ENCODE results near the gene HIC2. TPM values are rescaled to one million over a fixed set of nuclear protein-coding genes. Genes with fewer than 3 reads are reported as not detected.
"Not testable (repeated sequence)": the region's sequence is repeated elsewhere in the genome, so short reads cannot be mapped to it uniquely, and the experiment has no call there.

HIC2 gene
- polyA plus RNA-seq, 5 donors, result 5.6 to 8.4 (median 6.7) TPM

DNA sequence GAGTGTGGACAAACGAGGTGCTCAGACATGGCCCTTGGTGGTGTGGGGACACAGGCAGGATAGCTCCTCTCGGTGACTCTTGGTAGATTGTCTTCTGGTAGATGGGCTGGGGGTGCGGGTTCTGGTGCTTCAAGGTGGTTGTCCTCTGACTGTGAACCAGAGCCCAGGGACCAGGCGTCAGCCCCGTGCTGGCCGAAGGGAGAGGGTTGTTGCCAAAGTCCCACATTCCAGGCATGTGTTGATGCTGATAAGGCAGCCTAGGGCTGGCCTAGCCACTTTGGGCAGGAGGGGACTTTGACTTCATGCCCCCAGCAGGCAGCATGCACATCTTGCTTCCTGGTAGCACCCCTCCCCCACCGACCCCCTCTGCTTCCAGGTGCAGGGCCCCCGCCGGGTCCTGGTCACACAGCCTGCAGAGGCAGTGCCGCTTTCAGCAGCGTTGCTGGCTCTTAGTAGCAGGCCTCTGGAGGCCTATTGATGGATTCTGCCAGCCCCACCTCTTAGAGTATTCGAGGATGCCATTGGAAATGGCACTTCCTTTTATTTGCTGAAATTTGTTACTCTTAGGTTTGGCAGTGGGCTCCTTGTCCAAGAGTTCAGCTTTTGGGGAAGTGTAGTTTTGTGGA is 7.0 kb downstream of the HIC2 start:
- not testable (repeated sequence) for DNase-seq

DNA sequence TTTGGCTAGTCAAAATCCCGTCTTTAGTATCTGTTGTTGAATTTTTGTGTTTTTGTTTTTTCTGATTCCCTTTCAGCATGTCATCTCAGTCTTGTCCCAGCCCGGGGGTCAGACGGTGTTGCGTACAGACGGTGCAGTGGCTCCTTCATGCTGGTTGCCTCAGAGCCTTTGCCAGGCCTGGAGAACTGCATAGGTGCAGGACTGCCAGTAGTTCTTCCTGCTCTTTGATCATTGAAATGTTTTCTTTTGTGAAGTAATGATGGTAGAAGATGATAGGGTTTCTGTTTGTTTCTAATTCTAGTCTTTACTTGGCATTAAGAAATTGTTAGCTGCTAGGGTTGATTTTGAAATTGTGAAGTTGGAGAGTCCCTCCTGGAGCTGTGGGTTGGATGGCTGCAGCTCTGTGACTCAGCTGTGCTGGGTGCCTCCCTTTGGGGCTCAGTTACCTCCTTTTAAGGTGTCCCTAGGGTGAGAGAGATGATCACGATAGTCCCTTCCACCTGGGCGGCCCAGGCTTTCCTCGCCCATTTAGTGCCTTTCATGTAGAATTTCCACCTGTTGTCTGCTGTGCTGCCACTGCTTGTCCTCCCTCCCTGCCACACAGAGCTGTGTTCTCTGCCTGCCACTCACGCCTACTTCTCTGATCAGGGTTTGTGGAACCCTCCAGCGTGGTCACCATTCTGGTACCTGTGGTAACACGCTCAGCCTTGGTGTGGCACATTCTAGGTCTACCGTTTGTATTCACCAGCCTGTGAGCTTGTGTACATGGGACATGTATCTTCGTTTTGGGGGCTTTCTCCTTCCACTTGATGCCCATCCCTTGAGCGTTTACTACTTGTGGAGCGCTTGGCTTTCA is 17.4 kb downstream of the HIC2 start:
- DNase-seq, result not testable (repeated sequence)

DNA sequence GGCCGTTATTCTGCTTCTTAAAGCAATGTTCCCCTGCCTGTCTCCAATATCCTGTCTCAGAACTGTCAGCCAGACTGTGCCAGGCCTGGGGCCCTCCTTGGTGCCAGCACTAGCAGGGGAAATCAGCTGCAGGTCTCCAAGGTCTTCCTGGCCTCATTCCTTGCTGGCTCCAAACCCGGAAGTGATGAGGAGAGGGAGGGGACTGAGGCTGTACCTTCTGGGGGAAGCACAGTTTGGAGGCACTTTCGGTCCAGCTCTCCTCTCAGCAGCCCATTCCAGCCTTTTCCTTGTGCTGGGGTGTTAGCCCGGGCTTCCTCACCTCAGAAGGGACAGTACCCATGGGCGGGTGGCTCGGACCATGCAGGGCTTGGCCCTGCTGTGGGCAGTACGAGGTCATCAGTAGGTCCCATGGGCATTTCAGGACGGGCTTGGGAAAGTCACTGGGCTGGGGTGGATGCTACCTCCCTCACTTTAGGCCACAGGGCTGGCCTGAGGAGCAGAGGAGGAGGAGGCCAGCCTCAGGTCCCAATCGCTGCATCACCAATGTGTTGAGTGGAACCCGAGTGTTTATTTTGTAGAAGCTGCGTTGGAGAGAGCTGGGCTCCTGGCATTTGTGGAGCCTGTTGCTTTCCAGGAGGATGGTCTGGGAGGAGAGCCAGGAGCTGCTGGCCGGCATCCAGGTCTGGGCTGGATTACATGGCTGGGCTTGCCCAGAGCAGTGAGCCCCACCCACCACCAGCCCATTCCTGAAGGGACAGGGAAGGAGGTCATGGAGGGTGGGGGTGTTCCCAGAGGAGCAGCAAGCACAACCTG is 19.0 kb downstream of the HIC2 start:
- DNase-seq, result not testable (repeated sequence)

DNA sequence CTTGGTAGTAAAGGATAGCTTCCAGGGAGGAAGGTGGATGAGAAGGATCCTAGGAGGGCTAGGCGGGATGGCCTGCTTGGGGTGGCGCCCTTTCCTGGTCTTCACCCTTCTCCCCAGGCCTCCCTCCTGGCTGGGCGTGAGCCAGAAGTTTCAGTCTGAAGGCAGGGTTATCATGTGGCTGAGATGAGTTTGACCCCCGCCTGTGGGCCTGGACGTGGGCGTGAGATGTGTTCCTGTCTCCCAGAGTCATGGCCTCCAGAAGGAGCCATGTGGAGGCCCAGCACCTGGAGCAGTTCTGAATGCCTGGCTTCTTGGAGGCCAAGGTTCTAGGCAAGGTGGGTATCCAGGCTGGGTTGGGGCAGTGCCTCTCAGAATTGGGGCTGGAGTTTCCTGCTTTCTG is 20.8 kb downstream of the HIC2 start:
- DNase-seq, result not testable (repeated sequence)

DNA sequence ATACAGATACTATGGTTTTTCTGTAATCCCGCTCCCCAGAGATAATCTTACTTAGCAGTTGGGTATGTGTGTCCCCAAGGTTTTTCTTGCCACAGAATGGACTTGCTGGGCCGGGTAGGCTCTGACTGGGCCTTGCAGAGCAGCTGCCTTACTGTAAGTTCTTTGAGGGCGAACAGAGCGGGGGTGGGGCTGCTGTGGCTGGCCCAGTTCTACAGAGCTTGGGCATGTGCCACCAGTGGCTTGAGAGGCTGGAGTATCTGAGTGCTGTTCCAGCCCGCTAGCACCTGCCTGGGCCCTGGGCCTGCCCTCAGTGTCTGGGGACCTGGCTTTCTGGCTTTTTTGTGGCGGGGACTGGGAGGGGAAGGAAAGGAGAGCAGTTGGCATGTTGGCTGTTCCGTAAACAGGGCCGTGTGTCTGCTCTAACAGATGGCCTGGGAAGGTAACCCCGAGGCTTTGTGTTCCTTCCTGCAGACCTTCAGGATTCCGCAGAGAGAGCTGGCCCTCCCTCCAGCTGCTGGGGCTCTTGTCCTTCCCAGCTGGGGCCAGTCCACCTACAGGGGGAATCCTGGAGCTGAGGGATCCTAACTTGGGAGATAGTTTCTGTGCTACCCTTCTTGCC is 23.0 kb downstream of the HIC2 start:
- not testable (repeated sequence) for DNase-seq

DNA sequence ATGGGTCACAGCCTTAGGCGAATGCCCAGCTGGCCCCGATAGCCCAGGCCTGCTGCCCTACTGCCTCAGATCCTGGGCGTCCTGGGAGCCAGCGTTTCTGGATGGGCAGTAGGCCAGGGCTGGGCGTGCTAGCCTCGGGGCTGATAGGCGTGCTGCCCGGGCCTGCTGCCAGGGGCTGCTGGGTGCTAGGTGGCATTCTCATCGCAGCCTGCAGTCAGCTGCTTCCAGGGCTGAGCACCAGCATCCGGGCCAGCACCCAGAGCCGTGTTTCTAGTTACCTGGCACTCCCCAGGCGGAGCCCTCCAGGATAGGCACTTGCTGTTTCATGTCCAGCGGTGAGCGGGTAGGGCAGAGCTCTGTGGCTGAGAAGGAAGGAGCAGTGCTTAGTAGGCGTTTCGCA is 23.5 kb downstream of the HIC2 start:
- DNase-seq, result not testable (repeated sequence)

DNA sequence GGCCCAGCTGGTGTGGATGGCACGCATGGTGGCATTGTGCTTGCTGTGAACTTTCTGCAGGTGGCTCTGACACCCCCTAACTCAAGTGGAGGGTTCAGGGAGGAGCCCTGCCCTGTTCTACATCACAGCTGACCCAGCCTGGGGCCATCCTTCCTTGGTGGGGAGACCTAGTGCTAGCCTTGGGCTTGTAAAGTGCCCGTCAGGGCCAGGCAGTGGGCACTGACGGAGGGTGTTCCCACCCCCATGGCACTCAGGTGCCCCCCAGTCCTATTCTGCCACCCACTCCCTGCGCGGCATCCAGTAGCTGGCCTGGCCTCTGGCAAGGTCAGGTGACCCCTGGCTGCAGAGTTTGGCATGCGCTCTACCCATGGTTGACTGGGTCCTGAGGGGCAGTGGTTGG is 24.0 kb downstream of the HIC2 start:
- not testable (repeated sequence) for DNase-seq

DNA sequence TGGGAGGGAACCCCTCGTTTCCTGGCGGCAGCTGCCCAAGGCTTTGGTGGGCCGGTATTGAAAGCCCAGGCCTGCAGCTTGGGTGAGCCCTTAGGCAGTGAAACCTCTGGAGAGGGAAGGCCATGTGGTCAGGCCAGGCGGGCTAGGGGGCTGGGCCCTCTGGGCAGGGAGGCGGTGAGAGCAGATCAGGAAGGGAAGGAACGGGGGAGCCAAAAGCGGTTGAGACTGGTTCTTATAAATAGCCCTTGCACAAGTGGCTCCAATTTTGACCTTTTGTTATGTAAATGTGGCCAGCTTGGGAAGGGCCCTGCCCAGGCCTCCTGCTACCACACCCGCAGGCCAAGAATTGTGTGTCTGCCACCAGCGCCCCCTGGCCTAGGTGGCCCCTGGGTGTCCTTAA is 25.0 kb downstream of the HIC2 start:
- DNase-seq, result not testable (repeated sequence)

DNA sequence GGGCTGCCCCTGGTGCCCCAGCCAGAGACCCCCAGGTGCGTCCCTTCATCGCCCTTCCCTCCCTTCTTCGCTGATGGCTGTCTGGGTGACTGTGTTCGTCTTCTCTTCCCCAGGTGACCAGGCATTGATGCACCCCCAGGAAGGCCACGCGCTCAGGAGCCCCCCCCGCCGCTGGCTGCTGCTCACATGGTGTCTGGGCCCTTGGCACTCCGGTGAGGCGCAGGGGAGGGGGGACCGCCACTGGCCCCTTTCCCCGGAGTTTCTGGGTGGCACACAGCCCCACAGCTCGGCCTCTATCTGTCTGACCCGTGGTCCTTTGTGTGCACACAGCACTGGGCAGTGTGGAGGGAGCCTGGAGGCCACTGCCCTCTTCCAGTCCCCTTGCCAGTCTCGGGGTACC is 25.5 kb downstream of the HIC2 start:
- DNase-seq, result not testable (repeated sequence)

DNA sequence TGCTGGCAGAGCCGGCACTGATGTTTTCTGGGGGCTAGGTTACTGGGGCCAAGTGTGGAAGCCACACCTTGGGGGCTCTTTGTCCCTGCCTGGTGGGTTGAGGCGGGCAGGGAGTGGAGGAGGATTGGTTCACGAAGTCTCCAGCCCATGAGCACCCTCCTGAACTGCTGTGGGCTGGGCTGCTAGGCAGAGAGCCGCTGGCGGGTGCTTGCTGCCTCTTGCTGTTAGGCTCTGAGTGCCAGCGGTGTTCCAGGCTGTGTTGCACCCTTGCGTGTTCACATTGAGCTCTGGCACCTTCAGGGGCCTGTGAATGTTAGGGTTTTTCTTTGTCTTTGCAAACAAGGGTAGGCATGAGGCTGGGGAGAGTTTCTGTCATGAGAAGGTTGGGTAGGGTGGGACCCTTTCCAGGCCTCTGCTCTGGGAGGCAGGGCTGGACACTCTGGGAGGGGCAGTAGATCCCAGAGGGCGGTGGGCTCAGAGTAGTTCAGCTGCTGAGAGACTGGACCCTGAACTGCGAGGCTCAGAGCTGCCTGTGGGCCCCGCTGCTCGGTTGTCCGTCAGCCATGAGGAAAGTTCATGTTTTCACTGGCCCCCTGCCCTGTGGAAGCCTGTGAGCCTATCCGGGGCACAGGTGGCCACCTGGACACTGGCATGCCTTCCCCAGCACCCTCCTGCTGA is 26.0 kb downstream of the HIC2 start:
- no peak for DNase-seq

DNA sequence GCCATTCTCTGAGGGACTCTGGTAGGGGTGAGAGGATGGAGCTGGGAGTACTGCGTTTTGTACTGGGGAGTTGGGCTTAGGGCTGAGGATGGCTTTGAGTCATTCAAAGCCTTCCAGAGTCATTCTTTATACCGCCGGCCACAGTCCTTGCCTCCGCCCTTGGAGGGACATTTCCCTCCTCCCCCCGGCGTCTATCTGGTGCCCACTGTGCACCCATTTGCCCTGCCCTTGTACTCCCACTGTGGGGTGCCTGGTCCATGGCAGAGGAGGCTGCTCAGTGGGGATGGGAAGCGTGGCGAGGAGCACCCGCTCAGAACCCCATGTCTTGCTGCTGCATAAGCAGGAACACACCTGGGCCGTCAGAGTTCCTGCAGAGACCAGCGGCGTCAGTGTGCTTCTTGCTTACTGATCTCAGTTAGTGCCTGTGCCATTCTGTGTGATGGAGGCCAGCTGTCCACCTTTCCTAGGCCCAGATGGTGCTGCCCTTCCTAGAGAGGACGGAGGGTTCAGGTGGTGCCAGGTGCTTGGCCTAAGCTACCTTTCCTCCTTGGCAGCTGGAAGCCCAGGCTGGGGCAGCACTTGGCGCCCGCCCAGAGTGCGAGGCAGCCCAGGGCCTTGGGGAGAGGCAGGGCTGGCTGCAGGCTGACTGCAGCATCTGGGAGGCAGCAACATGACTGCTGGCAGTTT is 26.7 kb downstream of the HIC2 start:
- DNase-seq, result no peak

DNA sequence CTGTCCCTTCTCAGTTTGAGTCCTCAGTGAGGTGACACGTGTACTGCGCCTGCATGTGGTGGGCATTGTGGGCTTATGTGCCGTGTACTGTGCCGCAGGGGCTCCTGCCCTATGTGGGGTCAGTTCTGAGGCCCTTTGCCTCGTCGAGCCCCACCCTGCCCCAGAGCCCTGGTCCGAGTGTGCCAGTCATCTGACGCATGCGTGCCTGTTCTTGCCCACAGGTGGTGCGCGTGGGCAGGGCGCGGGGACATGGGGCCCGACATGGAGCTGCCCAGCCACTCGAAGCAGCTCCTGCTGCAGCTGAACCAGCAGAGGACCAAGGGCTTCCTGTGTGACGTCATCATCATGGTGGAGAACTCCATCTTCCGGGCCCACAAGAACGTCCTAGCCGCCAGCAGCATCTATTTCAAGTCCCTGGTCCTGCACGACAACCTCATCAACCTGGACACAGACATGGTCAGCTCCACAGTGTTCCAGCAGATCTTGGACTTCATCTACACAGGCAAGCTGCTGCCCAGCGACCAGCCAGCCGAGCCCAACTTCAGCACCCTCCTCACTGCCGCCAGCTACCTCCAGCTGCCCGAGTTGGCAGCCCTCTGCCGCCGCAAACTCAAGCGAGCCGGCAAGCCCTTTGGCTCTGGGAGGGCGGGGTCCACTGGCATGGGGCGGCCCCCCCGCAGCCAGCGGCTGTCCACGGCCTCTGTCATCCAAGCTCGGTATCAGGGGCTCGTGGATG is 27.7 kb downstream of the HIC2 start:
- no peak for DNase-seq

DNA sequence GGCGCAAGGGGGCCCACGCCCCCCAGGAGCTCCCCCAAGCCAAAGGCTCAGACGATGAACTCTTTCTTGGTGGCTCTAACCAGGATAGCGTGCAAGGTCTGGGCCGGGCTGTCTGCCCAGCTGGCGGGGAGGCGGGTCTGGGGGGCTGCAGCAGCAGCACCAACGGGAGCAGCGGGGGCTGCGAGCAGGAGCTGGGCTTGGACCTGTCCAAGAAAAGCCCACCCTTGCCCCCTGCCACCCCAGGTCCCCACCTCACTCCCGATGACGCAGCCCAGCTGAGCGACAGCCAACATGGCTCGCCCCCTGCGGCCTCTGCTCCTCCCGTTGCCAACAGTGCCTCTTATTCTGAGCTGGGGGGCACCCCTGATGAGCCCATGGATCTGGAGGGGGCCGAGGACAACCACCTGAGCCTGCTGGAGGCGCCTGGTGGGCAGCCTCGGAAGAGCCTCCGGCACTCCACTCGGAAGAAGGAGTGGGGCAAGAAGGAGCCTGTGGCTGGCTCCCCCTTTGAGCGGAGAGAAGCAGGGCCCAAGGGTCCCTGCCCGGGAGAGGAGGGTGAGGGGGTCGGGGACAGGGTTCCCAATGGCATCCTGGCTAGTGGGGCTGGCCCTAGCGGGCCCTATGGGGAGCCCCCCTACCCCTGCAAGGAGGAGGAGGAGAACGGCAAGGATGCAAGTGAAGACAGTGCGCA is 28.4 kb downstream of the HIC2 start:
- no peak for DNase-seq

DNA sequence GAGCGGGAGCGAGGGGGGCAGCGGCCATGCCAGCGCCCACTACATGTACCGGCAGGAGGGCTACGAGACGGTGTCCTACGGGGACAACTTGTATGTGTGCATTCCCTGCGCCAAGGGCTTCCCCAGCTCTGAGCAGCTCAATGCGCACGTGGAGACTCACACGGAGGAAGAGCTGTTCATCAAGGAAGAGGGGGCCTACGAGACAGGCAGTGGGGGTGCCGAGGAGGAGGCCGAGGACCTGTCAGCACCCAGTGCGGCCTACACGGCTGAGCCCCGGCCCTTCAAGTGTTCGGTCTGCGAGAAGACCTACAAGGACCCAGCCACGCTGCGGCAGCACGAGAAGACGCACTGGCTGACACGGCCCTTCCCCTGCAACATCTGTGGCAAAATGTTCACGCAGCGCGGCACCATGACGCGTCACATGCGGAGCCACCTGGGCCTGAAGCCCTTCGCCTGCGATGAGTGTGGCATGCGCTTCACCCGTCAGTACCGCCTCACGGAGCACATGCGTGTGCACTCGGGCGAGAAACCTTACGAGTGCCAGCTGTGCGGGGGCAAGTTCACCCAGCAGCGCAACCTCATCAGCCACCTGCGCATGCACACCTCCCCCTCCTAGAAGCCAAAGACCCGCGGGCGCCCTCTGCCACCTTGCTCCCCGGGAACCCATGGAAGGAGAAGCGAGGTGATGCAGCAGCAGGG is 29.1 kb downstream of the HIC2 start:
- DNase-seq, result no peak

DNA sequence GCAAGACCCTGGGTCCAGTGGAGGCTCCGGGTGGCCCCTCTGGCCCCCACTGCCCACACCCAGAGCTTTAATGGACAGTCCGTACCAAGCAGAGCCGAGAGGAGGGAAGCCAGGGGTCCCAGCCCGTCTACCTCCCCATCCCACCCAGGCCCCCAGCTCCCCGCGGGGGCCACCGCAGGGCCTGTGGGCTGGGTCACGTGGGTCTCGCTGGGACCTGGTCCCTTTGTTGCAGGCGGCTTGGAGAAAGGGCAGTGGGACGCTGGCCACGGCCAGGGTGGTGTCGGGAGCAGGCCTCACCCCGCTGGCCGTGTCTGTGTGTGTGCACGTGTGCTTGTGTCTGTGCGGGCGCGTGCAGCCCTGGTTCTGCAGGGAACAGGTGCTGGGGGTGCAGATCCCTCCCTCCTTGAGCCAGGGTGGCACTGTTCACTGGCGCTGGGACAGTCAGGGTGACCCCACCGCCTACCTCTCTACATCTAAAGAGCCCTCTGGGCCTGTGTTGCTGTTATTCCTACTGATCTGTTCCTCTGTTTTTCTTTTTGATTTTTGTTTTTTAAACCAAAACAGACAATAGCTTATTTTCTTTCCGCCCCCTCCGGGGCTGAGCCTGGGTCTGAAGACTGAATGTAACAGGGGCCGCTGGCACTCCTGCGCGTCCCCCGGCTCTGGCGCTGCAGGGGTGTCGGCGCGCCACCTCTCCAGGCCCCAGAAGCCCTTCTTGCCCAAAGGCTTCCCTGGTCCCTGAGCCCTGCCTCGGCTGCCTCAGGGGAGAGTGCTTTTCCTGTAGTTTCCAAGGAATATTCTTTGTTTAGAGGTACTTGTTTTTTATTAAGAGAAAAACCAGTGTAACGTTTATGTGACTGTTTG is 29.9 kb downstream of the HIC2 start:
- DNase-seq, result no peak

DNA sequence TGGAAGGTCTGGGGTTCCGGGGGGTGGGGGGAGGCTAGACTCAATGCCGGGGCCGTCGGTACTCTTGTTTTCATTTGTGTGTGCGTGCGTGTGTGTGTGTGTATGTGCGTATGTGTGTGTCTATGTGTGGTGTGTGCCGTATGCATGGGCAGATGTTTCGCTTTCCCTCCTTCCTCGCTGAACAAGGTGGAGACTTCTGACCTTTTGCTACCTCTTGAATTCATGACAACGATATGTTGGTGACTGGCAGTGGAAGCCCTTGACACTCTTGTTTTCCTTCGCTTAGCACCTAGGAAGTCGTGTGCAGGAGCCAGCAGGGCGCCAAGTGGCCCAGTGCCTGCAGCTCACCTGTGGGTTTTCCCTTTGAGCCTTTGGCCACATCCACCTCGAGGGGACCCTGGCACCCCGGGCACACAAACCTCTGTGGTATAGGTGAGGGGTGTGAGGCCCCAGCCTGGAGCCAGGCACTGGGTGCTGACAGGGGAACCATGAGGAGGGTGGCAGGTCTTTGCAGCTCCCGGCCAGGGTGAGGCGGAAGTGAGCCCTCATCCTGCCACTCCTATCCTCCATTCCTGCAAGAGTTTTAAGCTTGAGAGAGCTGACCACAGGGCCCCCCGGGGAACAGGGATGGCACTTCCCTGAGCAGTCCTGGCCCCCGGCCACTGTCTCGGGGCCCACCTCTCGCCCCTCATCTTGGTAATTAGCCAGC is 30.7 kb downstream of the HIC2 start:
- no peak for DNase-seq

Data from right lung (tissue), 5 donors.